ENCODE data around the gene BAIAP2.

- TF ChIP-seq CTCF (CRISPR knock-in tag; IDR thresholded peaks at IDR 0.05) (no peak), SRSF9 (IDR thresholded peaks at IDR 0.05; ENCODE audit: borderline replicate concordance, insufficient read depth, low read depth, low read length, poor library complexity, severe bottlenecking) (no peak), POLR2AphosphoS5 (IDR thresholded peaks at IDR 0.05; ENCODE audit: low read depth, low read length) (no peak), GTF3A (CRISPR knock-in tag; conservative IDR thresholded peaks at IDR 0.05) (no peak), ADNP (CRISPR knock-in tag; IDR thresholded peaks at IDR 0.05) (no peak), NR2C2 (CRISPR knock-in tag; IDR thresholded peaks at IDR 0.05; ENCODE audit: borderline replicate concordance) (no peak), ZGPAT (CRISPR knock-in tag; IDR thresholded peaks at IDR 0.05) (no peak), PRDM15 (CRISPR knock-in tag; IDR thresholded peaks at IDR 0.05) (no peak), EEA1 (CRISPR knock-in tag; IDR thresholded peaks at IDR 0.05; ENCODE audit: borderline replicate concordance) (no peak), ARID4A (CRISPR knock-in tag; IDR thresholded peaks at IDR 0.05; ENCODE audit: borderline replicate concordance) (no peak)
Measured at GRCh38 chr17:81090361-81091136, 55.6 kb downstream of the BAIAP2 start.
